IPS-11a (cell line): ENCODE data around the gene OSBPL6.
"Not testable (repeated sequence)": the region's sequence is repeated elsewhere in the genome, so short reads cannot be mapped to it uniquely, and the experiment has no call there.

Experiments
- H3K4me3 ChIP-seq: one replicate; pipeline ENCODE4 v1.5.1; 2013; ENCODE audit warnings: low read depth, low read length, control low read depth

Gene OSBPL6

DNA sequence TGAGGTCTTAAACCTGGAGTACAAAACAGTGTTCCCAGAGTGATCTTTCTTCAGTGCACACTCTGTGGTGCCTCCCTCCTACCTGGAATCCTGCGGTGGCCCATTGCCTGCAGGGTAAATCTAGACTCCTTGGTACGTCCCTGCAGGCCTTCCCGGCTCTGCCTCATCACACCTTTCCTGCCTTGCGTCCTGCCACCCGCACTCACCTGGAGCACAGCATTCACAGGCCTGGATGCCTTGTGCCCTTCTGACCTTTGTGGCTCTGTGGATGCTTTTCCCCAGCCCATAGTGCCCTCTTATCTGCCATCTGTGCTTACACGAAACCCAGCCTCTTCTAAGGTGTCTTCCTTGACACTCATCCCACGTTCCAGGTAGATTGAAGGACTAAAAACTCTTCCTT is 194.0 kb downstream of the OSBPL6 start:
- no peak overlapping the region for H3K4me3 ChIP-seq

DNA sequence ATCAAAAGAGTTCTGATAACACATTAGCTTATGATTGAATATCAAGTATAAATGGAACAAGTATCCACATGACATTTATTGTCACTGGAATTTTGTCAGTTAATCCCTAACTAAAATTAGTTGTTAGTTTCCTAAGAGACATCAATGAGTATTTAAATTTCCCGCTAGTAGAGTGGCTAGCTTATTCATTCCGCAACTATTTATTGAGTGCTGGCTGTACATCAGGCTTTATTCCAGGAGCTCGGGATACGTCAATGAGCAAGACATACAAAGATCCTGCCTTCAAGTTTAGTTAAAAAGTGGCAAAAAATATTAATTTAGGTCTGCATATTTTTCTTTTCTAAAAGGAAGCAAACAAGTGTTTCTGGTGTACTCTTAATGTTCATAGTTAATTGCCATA is 197.4 kb downstream of the OSBPL6 start:
- H3K4me3 ChIP-seq: no peak overlapping the region

- no peak overlapping the region for H3K4me3 ChIP-seq
These were observed 197.9 kb downstream of the OSBPL6 start for GRCh38 chr2:178392215-178392614.

DNA sequence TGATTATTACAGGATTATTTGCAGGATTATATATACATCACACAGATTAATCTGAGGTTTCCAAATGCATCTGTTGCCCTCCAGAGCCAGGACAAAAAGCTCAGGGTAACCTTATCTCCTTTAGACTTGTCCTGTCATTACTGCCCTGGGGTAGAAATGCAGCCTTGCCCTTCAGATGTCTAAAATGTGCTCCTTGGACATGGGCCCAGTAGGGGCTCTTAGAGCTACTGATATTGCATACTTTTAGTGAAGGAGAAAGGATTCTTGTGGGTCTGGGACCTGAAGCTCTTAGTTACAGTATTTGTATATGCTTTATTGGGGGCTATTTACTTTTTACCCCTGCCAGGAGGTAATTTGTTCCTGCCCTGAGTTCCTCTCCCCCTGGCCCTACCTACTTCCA is 200.5 kb downstream of the OSBPL6 start:
- no peak overlapping the region for H3K4me3 ChIP-seq

DNA sequence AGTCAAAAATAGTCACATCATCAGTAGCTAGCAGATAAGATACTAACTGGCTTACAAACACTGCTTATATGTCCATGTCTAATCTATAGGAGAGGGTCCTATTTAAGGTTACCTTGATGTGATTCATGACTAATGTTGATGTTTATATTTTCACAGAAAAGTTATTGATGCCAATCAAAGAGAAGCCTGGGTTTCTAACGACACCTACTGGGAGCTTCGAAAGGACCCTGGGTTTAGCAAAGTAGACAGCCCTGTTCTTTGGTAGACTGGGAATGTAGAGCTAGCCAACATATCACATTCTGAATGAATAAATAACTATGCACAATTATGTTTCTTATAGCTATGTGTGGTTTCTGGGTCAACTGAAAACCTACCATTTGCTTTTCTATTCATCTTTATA is 201.0 kb downstream of the OSBPL6 start:
- no peak overlapping the region for H3K4me3 ChIP-seq

DNA sequence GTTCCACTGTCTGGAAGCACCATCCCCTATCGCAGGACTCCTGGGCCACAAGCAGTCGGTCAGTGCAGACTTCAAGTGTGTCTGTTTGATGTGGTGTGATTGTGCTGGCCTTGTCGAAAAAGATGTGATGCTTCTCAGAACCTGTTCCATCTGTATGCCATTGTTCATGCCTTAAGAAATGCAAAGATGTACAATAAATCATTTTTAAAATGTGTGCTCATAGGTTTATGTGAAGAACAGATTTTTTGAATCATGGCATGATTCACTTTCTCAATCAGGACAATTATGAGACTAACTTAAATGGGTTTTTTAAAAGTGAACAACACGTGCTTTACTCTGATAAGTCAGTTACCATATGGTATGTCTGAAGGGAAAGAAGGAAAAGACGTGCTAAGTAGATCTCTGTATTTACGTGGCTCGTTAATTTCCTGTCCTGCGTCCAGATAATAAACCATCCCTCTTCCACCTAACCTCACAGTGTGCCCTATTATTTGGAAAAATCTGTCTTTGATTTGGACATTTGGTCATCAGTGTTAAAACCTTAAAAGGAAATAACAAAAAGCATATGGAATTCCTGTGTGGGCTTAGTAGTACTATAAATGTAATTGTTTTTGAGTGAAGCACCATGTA is 201.7 kb downstream of the OSBPL6 start:
- no peak overlapping the region for H3K4me3 ChIP-seq

DNA sequence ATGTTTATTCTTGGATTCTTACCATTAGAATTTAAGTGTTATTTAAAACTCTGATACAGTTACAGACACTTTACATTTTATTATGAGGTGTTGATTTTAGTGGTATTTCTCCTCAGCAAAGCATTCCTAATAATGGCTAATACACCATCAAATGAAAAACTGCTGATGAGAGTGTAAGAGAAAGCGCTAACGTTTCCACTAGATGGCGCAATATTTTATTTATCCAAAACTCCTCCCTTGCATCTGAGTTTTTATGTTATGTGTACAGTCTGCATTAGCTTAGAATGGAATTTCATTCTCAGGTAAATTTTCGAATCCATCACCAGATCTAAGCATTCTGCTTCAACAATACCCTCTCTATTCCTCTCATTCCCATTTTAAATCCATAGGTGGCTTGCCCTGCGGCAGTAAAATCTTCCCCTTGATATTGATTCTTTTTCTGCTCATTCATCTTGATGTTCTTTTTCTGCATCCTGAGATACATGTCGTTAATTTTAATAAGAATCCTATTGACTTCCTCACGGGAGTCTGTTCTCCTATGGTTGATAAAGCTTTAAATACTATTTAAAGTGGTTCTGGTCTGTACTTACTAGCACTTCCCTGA is 202.8 kb downstream of the OSBPL6 start:
- H3K4me3 ChIP-seq: no peak overlapping the region

- no peak overlapping the region for H3K4me3 ChIP-seq
These were observed 207.7 kb downstream of the OSBPL6 start for GRCh38 chr2:178401994-178402437.

DNA sequence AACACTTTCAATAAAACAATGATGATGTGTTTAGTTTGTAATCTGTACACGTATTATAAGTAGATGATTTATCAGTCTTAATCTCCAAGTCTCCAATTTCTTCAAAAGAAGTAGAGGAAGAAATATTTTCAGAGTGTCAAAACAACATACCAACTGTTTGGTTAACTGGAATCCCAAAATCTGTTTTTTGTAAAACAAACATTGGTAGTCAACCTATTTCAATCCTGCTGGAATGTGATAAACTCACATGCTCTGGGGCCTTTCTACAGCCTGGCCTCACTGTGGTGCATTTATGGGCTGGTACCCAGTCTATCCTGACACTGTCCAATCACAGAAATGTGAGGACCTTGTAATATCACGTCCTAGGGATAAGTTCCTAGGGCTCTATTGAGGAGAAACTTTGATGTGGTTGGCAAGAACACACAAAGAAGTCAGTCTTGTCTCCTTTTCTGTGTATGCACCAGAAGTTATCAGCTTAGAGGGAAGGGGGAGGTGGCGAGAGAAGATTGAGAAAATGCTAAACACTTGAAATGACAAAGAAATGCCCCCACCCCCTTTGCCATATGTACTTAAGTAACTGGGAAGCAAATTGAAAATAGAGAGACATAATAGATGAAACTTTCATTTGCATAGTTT is 209.5 kb downstream of the OSBPL6 start:
- no peak overlapping the region for H3K4me3 ChIP-seq

GRCh38 chr2:178404368-178404767 is 210.1 kb downstream of the OSBPL6 start:
- H3K4me3 ChIP-seq: no peak overlapping the region

- H3K4me3 ChIP-seq: no peak overlapping the region
These were observed 214.9 kb downstream of the OSBPL6 start for GRCh38 chr2:178409261-178409660.

DNA sequence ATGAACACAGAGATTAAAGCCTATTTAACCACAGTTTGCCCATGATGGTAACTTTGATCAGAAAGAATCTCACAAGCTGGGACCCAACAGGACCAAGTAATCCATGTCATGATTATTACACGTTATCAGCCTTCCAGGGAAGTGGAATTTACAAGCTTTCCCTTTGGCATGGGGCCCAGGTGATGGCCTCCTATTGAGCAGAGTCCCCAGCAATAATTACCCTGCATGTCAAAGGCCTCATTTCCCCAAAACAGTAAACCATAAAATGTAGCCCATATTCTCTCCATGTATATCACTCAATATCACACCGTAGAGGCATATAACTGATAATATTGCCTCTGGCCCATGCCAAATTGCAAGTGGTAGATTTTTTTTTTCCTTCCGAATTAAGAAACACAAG is 217.7 kb downstream of the OSBPL6 start:
- no peak overlapping the region for H3K4me3 ChIP-seq

- not testable (repeated sequence) for H3K4me3 ChIP-seq
These were observed 218.1 kb downstream of the OSBPL6 start for GRCh38 chr2:178412453-178412852.

GRCh38 chr2:178413472-178414265 is 219.4 kb downstream of the OSBPL6 start:
- H3K4me3 ChIP-seq: peak overlapping the region; percentile 87

- peak overlapping the region; percentile 87 for H3K4me3 ChIP-seq
These were observed 220.2 kb downstream of the OSBPL6 start for GRCh38 chr2:178414266-178415247.

DNA sequence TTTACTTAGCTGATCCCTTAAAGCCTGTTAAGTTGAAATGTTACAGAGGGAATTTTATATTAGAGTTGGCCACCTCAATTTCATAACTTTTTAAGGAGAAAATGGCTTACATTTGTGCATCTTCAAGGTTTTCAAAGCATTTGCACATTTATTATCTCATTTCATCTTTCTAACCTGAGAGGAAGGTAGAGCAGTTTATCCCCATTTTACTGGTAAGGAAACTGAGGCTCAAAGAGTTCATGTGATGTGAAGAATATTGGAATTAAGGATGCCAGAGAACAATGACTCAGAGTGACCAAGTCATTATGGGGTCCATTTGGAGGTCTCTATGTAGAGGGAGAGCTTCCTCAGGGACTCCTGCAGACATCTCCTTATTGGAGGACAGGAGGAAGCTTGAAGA is 221.7 kb downstream of the OSBPL6 start:
- no peak overlapping the region for H3K4me3 ChIP-seq

DNA sequence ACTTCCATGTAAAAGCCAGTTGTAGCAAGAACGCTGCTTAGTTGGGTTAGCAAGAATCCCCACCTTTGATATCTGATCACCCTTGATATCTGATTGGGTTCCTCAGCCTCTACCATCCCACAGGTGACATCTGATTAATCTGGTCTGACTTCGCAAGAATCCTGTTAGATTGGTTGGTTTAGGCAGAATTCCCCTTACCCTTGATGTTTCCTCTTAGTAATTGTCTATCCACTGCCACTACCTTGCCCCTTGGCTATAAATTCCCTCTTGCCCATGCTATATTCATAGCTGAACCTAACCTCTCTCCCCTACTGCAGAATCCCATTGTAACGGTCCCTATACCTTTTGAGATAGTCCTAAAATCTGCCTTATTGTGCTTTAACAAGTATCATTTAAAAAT is 223.6 kb downstream of the OSBPL6 start:
- H3K4me3 ChIP-seq: no peak overlapping the region

- H3K4me3 ChIP-seq: no peak overlapping the region
These were observed 224.1 kb downstream of the OSBPL6 start for GRCh38 chr2:178418426-178418825.

DNA sequence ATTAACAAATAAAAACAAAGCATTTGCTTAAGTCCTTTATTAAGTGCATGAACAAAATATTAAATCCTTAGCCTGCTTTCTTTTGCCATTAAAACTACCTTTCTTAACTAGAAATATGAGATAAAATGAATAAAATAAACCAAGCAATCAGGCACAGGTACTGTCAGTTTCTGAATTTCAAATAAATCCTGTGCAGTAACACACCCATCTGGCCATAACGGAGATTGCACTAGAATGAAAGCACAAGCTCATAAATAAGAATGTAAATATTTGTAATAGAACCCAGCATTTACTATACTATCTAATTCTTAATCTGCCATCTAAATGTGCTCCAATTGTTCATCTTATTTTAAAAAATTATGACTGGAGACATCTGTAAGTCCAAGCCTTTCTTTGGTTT is 224.8 kb downstream of the OSBPL6 start:
- no peak overlapping the region for H3K4me3 ChIP-seq

DNA sequence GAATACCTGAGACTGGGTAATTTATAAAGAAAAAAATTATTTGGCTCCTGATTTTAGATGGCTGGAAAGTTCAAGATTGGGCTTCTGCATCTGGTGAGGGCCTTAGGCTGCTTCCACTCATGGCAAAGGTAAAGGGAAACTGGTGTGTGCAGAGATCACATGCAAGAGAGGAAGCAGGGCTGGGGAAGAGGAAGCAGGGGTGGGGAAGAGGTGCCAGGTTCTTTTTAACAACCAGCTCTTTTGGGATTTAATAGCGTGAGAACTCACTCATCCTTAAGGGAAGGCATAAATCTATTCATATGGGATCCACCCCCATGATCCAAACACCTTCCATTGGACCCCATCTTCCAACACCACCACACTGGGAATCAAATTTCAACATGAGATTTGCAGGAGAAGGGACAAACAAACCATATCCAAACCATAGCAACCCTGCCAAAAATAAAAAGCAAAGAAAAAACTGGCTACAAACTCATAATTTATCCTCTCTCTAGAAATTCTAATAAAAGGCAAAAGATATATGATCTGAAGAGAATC is 226.2 kb downstream of the OSBPL6 start:
- no peak overlapping the region for H3K4me3 ChIP-seq
